ENCODE data around the gene RUSC1. TPM values are rescaled to one million over a fixed set of nuclear protein-coding genes. Genes with fewer than 3 reads are reported as not detected.
A peak's percentile ranks its signal among the peaks of the same experiment; 100 is the strongest.

Gene RUSC1
- total RNA-seq, 1 experiment from 2014 or later: 69.2 TPM

DNA sequence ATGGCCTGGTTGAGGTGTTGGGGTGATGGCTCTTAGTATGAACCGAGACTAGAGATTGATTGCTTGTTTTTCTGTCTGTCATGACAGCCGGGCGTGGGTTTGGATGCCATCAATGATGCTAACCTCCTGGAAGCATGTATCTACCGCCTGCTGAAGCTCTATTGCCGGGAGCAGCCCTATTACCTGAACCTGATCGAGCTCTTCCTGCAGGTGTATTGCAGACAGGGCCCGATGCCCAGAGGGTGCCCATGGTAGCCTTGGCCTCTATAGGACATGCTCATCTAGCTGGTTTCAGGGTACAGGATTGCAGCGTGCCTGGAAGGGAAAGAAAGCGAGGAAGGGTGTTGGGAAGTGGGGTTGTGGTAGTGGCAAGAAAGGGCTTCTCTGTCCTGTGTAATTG is 2.6 kb upstream of the RUSC1 start:
- POLR2A ChIA-PET: no interaction called here
- H3K4me1 ChIP-seq (ENCODE audit: control insufficient read depth in 1 of 2, insufficient read depth in 2 of 2, low read length in 2 of 2): peaks cover 8 to 12% of the 10 kb centered on the region in 2 experiments; a peak in 3 of 4 replicates
- RAD21 ChIA-PET (ENCODE audit: low non-redundant PET in 1 of 2, low total read pairs in 2 of 2, uncharacterized antibody in 2 of 2, unreplicated experiment in 2 of 2): no interaction called here

DNA sequence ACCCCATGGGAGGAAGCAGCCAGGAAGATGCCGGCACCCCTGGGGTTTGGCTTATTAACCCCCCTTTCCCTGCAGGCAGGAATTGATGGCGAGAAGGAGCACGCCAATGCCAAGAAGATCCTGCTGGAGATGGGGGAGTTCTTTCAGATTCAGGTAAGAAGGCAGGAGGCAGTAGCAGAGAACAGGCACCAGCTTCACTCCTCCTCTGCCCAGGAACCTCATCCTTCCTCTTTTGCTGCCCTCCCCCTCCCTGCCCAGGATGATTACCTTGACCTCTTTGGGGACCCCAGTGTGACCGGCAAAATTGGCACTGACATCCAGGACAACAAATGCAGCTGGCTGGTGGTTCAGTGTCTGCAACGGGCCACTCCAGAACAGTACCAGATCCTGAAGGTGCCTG is 1.2 kb upstream of the RUSC1 start:
- no peak overlapping the region for H3K4me2 ChIP-seq (ENCODE audit: low read length)
- H3K9ac ChIP-seq (ENCODE audit: low read length): no peak overlapping the region
- peaks cover 22 to 24% of the 10 kb centered on the region in 2 experiments; a peak in 3 of 4 replicates for H3K36me3 ChIP-seq (ENCODE audit: control insufficient read depth in 1 of 2, insufficient read depth in 2 of 2, low read length in 2 of 2)
- no TSS peak for BruUV-seq (replicated peaks)
- RAD21 ChIA-PET (ENCODE audit: low non-redundant PET in 1 of 2, low total read pairs in 2 of 2, uncharacterized antibody in 2 of 2, unreplicated experiment in 2 of 2): no interaction called here
- no peak for DNase-seq (ENCODE audit: low read depth, low spot score)
- CTCF ChIA-PET: no interaction called here
- intact Hi-C loops (cut with micrococcal nuclease): no loop called here
- H3K27me3 ChIP-seq (ENCODE audit: insufficient read depth, low read length): no peaks in the 10 kb centered on the region
- no peaks in the 10 kb centered on the region for H3K9me2 ChIP-seq (ENCODE audit: insufficient read depth)
- peaks cover 5% of the 10 kb centered on the region; the same call in 1 of the 2 replicates for H3K79me2 ChIP-seq (ENCODE audit: insufficient read depth, low read length)
- H2AFZ ChIP-seq (ENCODE audit: low read depth, low read length, poor library complexity, severe bottlenecking): no peak overlapping the region
- H3K9me3 ChIP-seq (ENCODE audit: control insufficient read depth in 1 of 2, insufficient read depth in 1 of 2, low read depth in 1 of 2, low read length in 2 of 2): no peaks in the 10 kb centered on the region
- TF ChIP-seq TCF7L2 (IDR thresholded peaks at IDR 0.05; ENCODE audit: borderline replicate concordance, extremely low read depth, insufficient read depth, insufficient read length): no peak
- POLR2A ChIA-PET: no interaction called here
- H3K4me3 ChIP-seq (replicated peaks in 1 of 2; ENCODE audit: low read depth in 1 of 2, low read length in 2 of 2): no peak overlapping the region
- peaks cover 8 to 17% of the 10 kb centered on the region in 2 experiments; a peak in 3 of 4 replicates for H3K4me1 ChIP-seq (ENCODE audit: control insufficient read depth in 1 of 2, insufficient read depth in 2 of 2, low read length in 2 of 2)
- ATAC-seq: no peak
- H3K27ac ChIP-seq (ENCODE audit: low read depth, low read length): peak overlapping the region; percentile 7
- H4K20me1 ChIP-seq (ENCODE audit: insufficient read depth): no peaks in the 10 kb centered on the region

More for the DNA sequence above, 2.6 kb upstream of the RUSC1 start:
- H2AFZ ChIP-seq (ENCODE audit: low read depth, low read length, poor library complexity, severe bottlenecking): no peak overlapping the region
- H3K9me3 ChIP-seq (ENCODE audit: control insufficient read depth in 1 of 2, insufficient read depth in 1 of 2, low read depth in 1 of 2, low read length in 2 of 2): no peaks in the 10 kb centered on the region
- no peak for TF ChIP-seq RAD21 (IDR thresholded peaks at IDR 0.05; ENCODE audit: low read depth)
- H3K4me2 ChIP-seq (ENCODE audit: low read length): no peak overlapping the region
- CTCF ChIA-PET: interaction anchor here (1.3 kb wide), 1 partner anchor 67 kb away, joined by 4 read pairs; no protein-coding TSS in a partner anchor
- peaks cover 24 to 26% of the 10 kb centered on the region in 2 experiments; a peak in 3 of 4 replicates for H3K36me3 ChIP-seq (ENCODE audit: control insufficient read depth in 1 of 2, insufficient read depth in 2 of 2, low read length in 2 of 2)
- no peaks in the 10 kb centered on the region for H3K9me2 ChIP-seq (ENCODE audit: insufficient read depth)
- H4K20me1 ChIP-seq (ENCODE audit: insufficient read depth): no peaks in the 10 kb centered on the region
- no peak overlapping the region for H3K4me3 ChIP-seq (replicated peaks in 1 of 2; ENCODE audit: low read depth in 1 of 2, low read length in 2 of 2)
- DNase-seq (ENCODE audit: low read depth, low spot score) (no peak), ATAC-seq (no peak)
- no peak overlapping the region for H3K27ac ChIP-seq (ENCODE audit: low read depth, low read length)
- H3K27me3 ChIP-seq (ENCODE audit: insufficient read depth, low read length): no peaks in the 10 kb centered on the region
- peaks cover 8% of the 10 kb centered on the region; the same call in 1 of the 2 replicates for H3K79me2 ChIP-seq (ENCODE audit: insufficient read depth, low read length)
- intact Hi-C loops (cut with micrococcal nuclease): no loop called here
- no TSS peak for BruUV-seq (replicated peaks)
- H3K9ac ChIP-seq (ENCODE audit: low read length): no peak overlapping the region

Measured in HCT116 (cell line).